GM12878 (cell line): ENCODE data around the gene SCARB1. TPM values are rescaled to one million over a fixed set of nuclear protein-coding genes. Genes with fewer than 3 reads are reported as not detected.

ENCODE experiments used
- ATAC-seq: fragments of 200-7000 bp; cut with Tn5 transposase; 3 replicates; pipeline ENCODE4 v1.9.1; 2020; ENCODE audit warnings: mild to moderate bottlenecking, moderate library complexity
- BruUV-seq: library from RNA; stranded (reverse); fragments of 400-500 nt; replicated peaks from 2 replicates; lab custom pipeline; 2021; lab: Mats Ljungman, UMichigan
- CTCF ChIA-PET: fragments of 300-600 bp; sonication (Branson Sonifier 250); formaldehyde crosslinking; extraction: SDS; loops from one replicate; lab custom pipeline; 2021; ENCODE audit warnings: inconsistent platforms; lab: Yijun Ruan, JAX
- POLR2A ChIA-PET: fragments of 350-600 bp; formaldehyde crosslinking; extraction: SDS; loops from one replicate; lab custom pipeline; 2021; ENCODE audit warnings: inconsistent platforms; lab: Charles Lee
- RAD21 ChIA-PET: fragments of 300-600 bp; sonication (Branson Sonifier 250); formaldehyde crosslinking; loops from one replicate; lab custom pipeline; 2023; ENCODE audit warnings: antibody characterized with exemption; ENCODE audit not compliant: unreplicated experiment; lab: Charles Lee
- SMC1A ChIA-PET: fragments of 300-600 bp; sonication (Branson Sonifier 250); formaldehyde crosslinking; loops from one replicate; lab custom pipeline; 2023; ENCODE audit not compliant: unreplicated experiment, uncharacterized antibody; lab: Charles Lee
- DNase-seq: peaks from one replicate; pipeline ENCODE4 v3.0.0-alpha.2; 2011; ENCODE audit warnings: low read depth, low spot score
- FAIRE-seq: peaks from 3 replicates; lab custom pipeline; 2011; peaks lifted over from hg19 to GRCh38; lab: Jason Lieb, UNC
- H2AFZ ChIP-seq: 2 replicates; pipeline ENCODE4 v1.6.0; 2011; ENCODE audit warnings: low read depth, low read length, control low read depth; ENCODE audit not compliant: control insufficient read depth
- H3K27ac ChIP-seq: 2 replicates; pipeline ENCODE4 v1.5.1; 2011; ENCODE audit warnings: control low read depth; ENCODE audit not compliant: control insufficient read depth, insufficient read depth
- H3K27me3 ChIP-seq, 2 experiments: replicated peaks in 1 of 2; 2 replicates each; pipeline versions ENCODE4 v1.6.0 to v1.6.1; 2011; ENCODE audit warnings: low read length in 1 of 2; ENCODE audit not compliant: control insufficient read depth in 2 of 2, insufficient read depth in 2 of 2
- H3K36me3 ChIP-seq, 2 experiments: 2 replicates each; pipeline ENCODE4 v1.5.1; 2011; ENCODE audit warnings: low read length in 1 of 2; ENCODE audit not compliant: control insufficient read depth in 2 of 2, insufficient read depth in 2 of 2
- H3K4me1 ChIP-seq: 2 replicates; pipeline ENCODE4 v1.6.1; 2011; ENCODE audit warnings: mild to moderate bottlenecking, low read length, moderate library complexity, mixed read lengths; ENCODE audit not compliant: control insufficient read depth, insufficient read depth
- H3K4me2 ChIP-seq: 2 replicates; pipeline ENCODE4 v1.6.0; 2011; ENCODE audit warnings: control low read depth; ENCODE audit not compliant: control insufficient read depth, insufficient read depth
- H3K4me3 ChIP-seq: fragments of 200-600 bp; sonication (generic); 2 replicates; pipeline ENCODE4 v1.5.1; 2016
- H3K79me2 ChIP-seq: 2 replicates; pipeline ENCODE4 v1.6.0; 2011; ENCODE audit warnings: low read length; ENCODE audit not compliant: control insufficient read depth, insufficient read depth
- H3K9ac ChIP-seq: 2 replicates; pipeline ENCODE4 v1.8.0; 2011; ENCODE audit warnings: low read length, control low read depth, mixed read lengths; ENCODE audit not compliant: control insufficient read depth, insufficient read depth
- H3K9me3 ChIP-seq: replicated peaks from 3 replicates; pipeline ENCODE4 v1.5.1; 2011; ENCODE audit warnings: mild to moderate bottlenecking, low read length; ENCODE audit not compliant: control insufficient read depth, insufficient read depth
- H4K20me1 ChIP-seq: 2 replicates; pipeline ENCODE4 v1.6.0; 2011; ENCODE audit not compliant: control insufficient read depth, insufficient read depth
- ATF7 ChIP-seq: fragments of 450-650 bp; IDR thresholded peaks from 2 replicates; pipeline ENCODE4 v1.6.1; 2016; ENCODE audit warnings: low read depth, mild to moderate bottlenecking
- CEBPB ChIP-seq, 2 experiments: fragments of 150-350 bp in 1 of 2; IDR thresholded peaks; 2 replicates each; pipeline ENCODE4 v1.6.1; 2012 to 2014; ENCODE audit warnings: low read depth in 2 of 2, low read length in 2 of 2, borderline replicate concordance in 1 of 2, inconsistent platforms in 1 of 2
- GATAD2B ChIP-seq: fragments of 450-650 bp; conservative IDR thresholded peaks from 2 replicates; pipeline ENCODE4 v1.6.1; 2017; ENCODE audit warnings: low read depth, mild to moderate bottlenecking, moderate library complexity
- PKNOX1 ChIP-seq: fragments of 450-650 bp; IDR thresholded peaks from 2 replicates; pipeline ENCODE4 v1.6.1; 2016; ENCODE audit warnings: mild to moderate bottlenecking
- POLR2AphosphoS5 ChIP-seq: IDR thresholded peaks from 2 replicates; pipeline ENCODE4 v1.6.1; 2011; ENCODE audit warnings: mild to moderate bottlenecking, low read length, inconsistent platforms
- YBX1 ChIP-seq: fragments of 450-650 bp; IDR thresholded peaks from 2 replicates; pipeline ENCODE4 v1.6.1; 2016; ENCODE audit warnings: antibody characterized with exemption
- ZNF592 ChIP-seq: fragments of 450-650 bp; IDR thresholded peaks from 2 replicates; pipeline ENCODE4 v1.6.1; 2017; ENCODE audit warnings: mild to moderate bottlenecking, moderate library complexity
- whole genome bisulfite sequencing: methylation state at CpG from one replicate; pipeline ENCODE4 v1.1.6; 2016; ENCODE audit warnings: low lambda C conversion rate; ENCODE audit not compliant: insufficient replicate concordance, insufficient coverage; ENCODE audit errors: missing lambda C conversion rate; 5-methylcytosine and 5-hydroxymethylcytosine counted together
- in situ Hi-C: fragments of 300-500 bp; cut with MboI; formaldehyde crosslinking; loops from 9 replicates; pipeline ENCODE4 v1.14.3; 2018; ENCODE audit warnings: mixed read lengths
- intact Hi-C: fragments of 100-400 bp; cut with micrococcal nuclease; formaldehyde crosslinking; loops from one replicate; pipeline ENCODE4 v1.14.2; 2022; ENCODE audit not compliant: unreplicated experiment
- polyA plus RNA-seq, 11 experiments: library from polyadenylated mRNA; depleted of rRNA in 4 of 11; unstranded in 6 of 11; stranded (reverse) in 5 of 11; fragments of >200 nt; fragmentation: Nextera tagmentation in 4 of 11; fragmentation: Illumina TruSeq in 1 of 11; extraction: Ambion mirVana in 4 of 11; extraction: Trizol in 1 of 11; gene quantifications; 1 replicate in 1 of 11; 2 replicates in 10 of 11; pipeline versions ENCODE4 v1.2.1 to v1.2.3, GENCODE V29; 2011 to 2016; ENCODE audit warnings: inconsistent platforms in 2 of 11, missing spikeins in 2 of 11, low read depth in 1 of 11
- total RNA-seq, 4 experiments: library from RNA; depleted of rRNA in 3 of 4; stranded (reverse); fragments of >200 nt in 3 of 4; fragmentation: Illumina TruSeq in 1 of 4; extraction: Trizol in 1 of 4; gene quantifications; 2 replicates each; pipeline versions ENCODE4 v1.2.1 to v1.2.3, GENCODE V29; 2013 to 2021
- TF ChIP-seq, protein P1 (sequence below): fragments of 150-350 bp; IDR thresholded peaks from 2 replicates; pipeline ENCODE4 v1.6.1; 2014; ENCODE audit warnings: mild to moderate bottlenecking, low read depth, low read length
- TF ChIP-seq, protein P2 (sequence below): fragments of 450-650 bp; IDR thresholded peaks from 2 replicates; pipeline ENCODE4 v1.6.1; 2016; ENCODE audit warnings: mild to moderate bottlenecking

SCARB1 gene
- total and polyA plus RNA-seq, 10 of the 15 experiments (the other 5 are each of a cell fraction or from before 2014, with no cell fraction given), result 0.34 to 104 (median 63.1) TPM

- TF ChIP-seq PKNOX1 (no peak; the same call in 1 of the 2 replicates), POLR2AphosphoS5 (peak; percentile 46), CEBPB (IDR thresholded peaks at IDR 0.05; ENCODE audit: borderline replicate concordance in 1 of 2, low read depth in 2 of 2, low read length in 2 of 2) (0 out of 4 replicates have a peak, but pooled peaks of 1 of the 2 experiments have one; percentile 19)
Measured at GRCh38 chr12:124774054-124774461, 89.6 kb downstream of the SCARB1 start (continued).

- peak overlapping the region; percentile 75 for H3K9ac ChIP-seq
- RAD21 ChIA-PET, result interaction anchor here (1.0 to 3.6 kb wide), 8 partner anchors 133 to 740 kb away, joined by 3 to 32 read pairs (median 4); no protein-coding TSS in a partner anchor
- CTCF ChIA-PET, result interaction anchor here (0.6 to 11.7 kb wide), 20 partner anchors 107 to 867 kb away, joined by 3 to 116 read pairs (median 4); no protein-coding TSS in a partner anchor
- POLR2A ChIA-PET, result interaction anchor here (0.6 to 0.7 kb wide), 2 partner anchors 133 to 1035 kb away, joined by 3 to 4 read pairs; no protein-coding TSS in a partner anchor
- H3K27me3 ChIP-seq, result no peaks in the 10 kb centered on the region
- peak overlapping the region; percentile 74 for H2AFZ ChIP-seq
- H3K4me3 ChIP-seq, result peak overlapping the region; percentile 26; the same call in 1 of the 2 replicates
- ATAC-seq (no peak), DNase-seq (no peak), FAIRE-seq (no peak)
- no peaks in the 10 kb centered on the region for H4K20me1 ChIP-seq
- peak overlapping the region; percentile 98 for H3K27ac ChIP-seq
- peaks cover 5% of the 10 kb centered on the region; the same call in 1 of the 2 replicates for H3K79me2 ChIP-seq
- peaks cover 61% of the 10 kb centered on the region for H3K4me1 ChIP-seq
- H3K9me3 ChIP-seq, result no peaks in the 10 kb centered on the region; the same call in 1 of the 3 replicates
- peak overlapping the region; percentile 87 for H3K4me2 ChIP-seq
- intact Hi-C loops (loop anchor here (5.0 to 10.0 kb wide), 3 partner anchors 290 to 1888 kb away; partner anchors contain the start of gene RILPL2), in situ Hi-C loops (loop anchor here (25.0 kb wide), 1 partner anchor 410 kb away; no protein-coding TSS in a partner anchor)
- WGBS, result 71% methylated on average over 23 of the region's 26 CpGs
- H3K36me3 ChIP-seq, result no peaks in the 10 kb centered on the region
- BruUV-seq, result no TSS peak
- SMC1A ChIA-PET, result interaction anchor here (0.9 to 2.9 kb wide), 8 partner anchors 10 to 736 kb away, joined by 3 to 20 read pairs (median 4); no protein-coding TSS in a partner anchor
- TF ChIP-seq, protein P1, sequence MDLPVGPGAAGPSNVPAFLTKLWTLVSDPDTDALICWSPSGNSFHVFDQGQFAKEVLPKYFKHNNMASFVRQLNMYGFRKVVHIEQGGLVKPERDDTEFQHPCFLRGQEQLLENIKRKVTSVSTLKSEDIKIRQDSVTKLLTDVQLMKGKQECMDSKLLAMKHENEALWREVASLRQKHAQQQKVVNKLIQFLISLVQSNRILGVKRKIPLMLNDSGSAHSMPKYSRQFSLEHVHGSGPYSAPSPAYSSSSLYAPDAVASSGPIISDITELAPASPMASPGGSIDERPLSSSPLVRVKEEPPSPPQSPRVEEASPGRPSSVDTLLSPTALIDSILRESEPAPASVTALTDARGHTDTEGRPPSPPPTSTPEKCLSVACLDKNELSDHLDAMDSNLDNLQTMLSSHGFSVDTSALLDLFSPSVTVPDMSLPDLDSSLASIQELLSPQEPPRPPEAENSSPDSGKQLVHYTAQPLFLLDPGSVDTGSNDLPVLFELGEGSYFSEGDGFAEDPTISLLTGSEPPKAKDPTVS, result 0 out of 2 replicates have a peak, but pooled peaks have one; percentile 36
- TF ChIP-seq GATAD2B (0 out of 2 replicates have a peak, but pooled peaks have one; percentile 2), ZNF592 (no peak), YBX1 (no peak), ATF7 (no peak)
- TF ChIP-seq, protein P2, sequence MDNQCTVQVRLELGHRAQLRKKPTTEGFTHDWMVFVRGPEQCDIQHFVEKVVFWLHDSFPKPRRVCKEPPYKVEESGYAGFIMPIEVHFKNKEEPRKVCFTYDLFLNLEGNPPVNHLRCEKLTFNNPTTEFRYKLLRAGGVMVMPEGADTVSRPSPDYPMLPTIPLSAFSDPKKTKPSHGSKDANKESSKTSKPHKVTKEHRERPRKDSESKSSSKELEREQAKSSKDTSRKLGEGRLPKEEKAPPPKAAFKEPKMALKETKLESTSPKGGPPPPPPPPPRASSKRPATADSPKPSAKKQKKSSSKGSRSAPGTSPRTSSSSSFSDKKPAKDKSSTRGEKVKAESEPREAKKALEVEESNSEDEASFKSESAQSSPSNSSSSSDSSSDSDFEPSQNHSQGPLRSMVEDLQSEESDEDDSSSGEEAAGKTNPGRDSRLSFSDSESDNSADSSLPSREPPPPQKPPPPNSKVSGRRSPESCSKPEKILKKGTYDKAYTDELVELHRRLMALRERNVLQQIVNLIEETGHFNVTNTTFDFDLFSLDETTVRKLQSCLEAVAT, result peak; percentile 76; the same call in 1 of the 2 replicates
Measured at GRCh38 chr12:124772289-124773170, 91.1 kb downstream of the SCARB1 start.
